Right lobe of liver (tissue), 4 donors: ENCODE results near the gene ARHGEF37.

Experiments used
- CTCF ChIP-seq, 4 donors: fragments of 200-600 bp in 3 of 4; fragments of 450-650 bp in 1 of 4; IDR thresholded peaks; one replicate each; pipeline versions ENCODE4 v1.5.1 to v1.8.0; 2016 to 2022; ENCODE audit warnings: antibody characterized with exemption in 4 of 4, mild to moderate bottlenecking in 2 of 4
- POLR2A ChIP-seq: fragments of 450-650 bp; IDR thresholded peaks from one replicate; pipeline ENCODE4 v1.6.1; 2017; ENCODE audit warnings: antibody characterized with exemption, mild to moderate bottlenecking
- donor health status: DM: no; HTN: no; CAD: no.
- donor health status: DM: no; HTN: no; CAD: no.
- donor health status: DM: no; HTN: yes; CAD: no.

- TF ChIP-seq CTCF (IDR thresholded peaks at IDR 0.05) = no peak
- no peak for TF ChIP-seq POLR2A
These were observed 24.2 kb downstream of the ARHGEF37 start for GRCh38 chr5:149605354-149605997.
